ENCODE measurements around the gene JAKMIP2.
"Not testable (repeated sequence)": the region's sequence is repeated elsewhere in the genome, so short reads cannot be mapped to it uniquely, and the experiment has no call there.

JAKMIP2 gene

DNA sequence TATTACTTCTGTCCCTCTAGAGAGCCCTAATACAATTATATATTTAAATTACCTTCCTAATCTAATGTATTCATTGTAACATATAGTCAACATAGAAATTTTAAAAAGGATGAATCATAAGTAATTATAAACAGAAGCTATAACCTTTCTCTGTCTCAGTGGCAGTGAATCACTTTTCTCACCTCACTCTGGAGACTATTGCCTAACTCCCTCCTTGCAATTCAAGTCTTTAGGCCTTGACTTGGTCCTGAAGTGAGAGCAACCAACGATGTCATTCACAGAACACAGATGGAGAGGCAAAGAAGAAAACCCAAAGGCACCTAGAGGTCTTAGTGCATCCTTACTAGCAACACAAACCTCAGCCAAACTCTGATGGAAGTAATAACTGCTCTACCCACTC lies 139.4 kb downstream of the JAKMIP2 start:
- no peak for DNase-seq

DNA sequence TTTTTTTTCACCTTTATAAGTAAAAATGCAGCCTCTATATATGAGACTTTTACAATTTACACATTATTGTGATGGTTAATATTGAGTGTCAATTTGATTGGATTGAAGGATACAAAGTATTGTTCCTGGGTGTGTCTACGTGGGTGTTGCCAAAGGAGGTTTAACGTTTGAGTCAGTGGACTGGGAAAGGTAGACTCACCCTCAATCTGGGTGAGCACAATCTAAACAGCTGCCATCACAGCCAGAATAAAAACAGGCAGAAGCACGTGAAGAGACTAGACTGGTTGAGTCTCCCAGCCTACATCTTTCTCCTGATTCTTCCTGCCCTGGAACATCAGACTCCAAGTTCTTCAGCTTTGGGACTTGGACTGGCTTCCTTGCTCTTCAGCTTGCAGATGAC lies 139.9 kb downstream of the JAKMIP2 start:
- DNase-seq = no peak

DNA sequence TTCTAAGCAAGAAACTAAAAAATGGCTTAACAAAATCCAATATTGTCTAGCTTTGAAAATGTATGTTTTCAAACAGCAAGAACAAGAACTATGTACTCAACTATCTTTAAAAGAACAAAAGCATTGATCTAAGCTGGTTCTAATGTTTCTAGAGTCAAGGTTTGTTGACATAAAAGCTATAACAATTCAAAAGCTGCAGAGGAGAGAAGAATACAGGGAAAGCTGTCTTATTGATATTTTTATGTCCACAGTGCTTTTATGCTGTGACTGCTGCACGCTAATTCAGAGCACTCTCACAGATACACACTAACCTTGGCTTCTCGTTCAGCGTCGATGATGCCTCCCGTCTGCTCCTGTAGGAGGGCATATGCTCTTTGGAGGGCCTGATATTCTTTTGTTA lies 143.2 kb downstream of the JAKMIP2 start:
- no peak for DNase-seq

DNA sequence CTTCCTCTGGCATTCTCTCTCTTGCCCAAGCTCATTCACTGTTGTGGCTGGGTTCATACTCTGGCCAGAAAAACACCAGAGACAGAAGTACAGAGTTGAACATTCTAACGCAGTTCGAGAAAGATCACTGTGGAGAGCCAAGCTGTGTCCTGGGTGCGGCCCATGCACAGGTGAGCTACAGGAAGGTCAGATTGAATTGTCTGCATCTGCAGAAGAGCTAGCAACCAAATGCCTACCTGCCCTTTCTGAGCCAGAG lies 145.9 kb downstream of the JAKMIP2 start:
- no peak for DNase-seq

DNA sequence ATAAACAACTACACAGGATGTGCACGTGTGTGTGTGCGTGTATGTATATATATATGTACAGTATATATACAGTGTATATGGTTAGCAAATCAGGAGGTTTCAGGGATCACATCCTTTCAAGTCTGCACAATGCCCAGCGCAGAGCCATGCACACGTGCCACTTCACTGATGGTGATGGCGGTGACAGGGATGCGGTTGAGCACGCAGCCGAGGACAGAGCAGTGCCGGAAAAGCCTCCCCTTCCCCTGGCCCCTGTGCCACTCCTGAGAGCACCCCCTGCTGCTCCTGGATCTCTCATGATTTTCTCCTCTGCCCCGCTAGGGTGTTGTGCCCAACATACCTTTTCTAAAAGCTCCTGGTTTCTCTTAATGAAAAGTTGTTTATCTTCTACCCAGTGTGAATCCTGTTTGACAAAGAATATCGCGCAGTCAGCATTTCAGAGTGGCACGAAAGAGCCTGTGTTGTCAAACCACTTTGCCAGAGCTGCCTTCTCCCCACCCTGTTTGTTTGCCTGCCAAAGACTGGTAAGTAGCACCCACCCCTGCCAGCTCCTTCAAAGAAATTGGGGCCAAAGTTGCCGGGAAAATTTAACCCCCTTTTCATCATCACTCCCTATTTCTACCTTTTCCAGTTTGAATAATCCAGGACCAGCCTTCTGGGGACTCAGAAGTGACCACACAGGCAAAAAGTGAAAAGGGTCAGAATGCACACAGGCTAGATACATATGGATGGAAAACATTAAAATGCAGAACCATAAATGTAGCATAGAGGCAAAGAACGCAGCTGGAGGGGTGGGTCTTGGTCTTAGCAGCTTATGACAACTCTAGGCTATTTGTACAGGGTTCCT lies 146.4 kb downstream of the JAKMIP2 start:
- DNase-seq = no peak

DNA sequence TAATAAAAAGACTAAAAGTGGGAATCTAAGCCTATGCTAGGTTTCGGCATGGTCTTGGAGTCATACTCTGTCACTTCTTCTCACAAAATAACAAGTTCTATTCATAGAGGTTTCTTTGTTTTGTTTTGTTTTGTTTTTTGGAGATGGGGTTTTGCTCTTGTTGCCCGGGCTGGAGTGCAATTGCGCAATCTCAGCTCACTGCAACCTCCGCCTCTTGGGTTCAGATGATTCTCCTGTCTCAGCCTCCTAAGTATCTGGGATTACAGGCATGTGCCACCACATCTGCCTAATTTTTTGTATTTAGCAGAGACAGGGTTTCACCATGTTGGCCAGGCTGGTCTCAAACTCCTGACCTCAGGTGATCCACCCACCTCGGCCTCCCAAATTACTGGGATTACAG lies 147.1 kb downstream of the JAKMIP2 start:
- DNase-seq = not testable (repeated sequence)

DNA sequence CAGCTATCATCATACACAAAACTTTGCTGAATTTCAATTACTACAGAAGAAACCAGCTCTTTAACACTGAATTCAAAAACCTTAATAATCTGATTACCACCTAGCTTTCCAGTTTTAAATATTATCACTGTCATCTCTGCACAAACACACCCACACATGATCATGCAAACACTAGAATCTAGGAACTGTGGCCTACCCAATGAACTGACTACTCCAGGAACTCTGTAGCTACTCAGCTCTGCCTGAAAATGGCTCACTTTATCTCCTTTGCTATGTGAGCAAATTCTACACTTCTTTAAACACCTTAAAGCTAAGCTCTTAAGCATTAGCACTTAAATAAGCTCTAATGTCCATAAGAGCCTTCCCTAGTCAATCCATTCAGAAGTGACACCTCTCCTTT lies 149.4 kb downstream of the JAKMIP2 start:
- no peak for DNase-seq

DNA sequence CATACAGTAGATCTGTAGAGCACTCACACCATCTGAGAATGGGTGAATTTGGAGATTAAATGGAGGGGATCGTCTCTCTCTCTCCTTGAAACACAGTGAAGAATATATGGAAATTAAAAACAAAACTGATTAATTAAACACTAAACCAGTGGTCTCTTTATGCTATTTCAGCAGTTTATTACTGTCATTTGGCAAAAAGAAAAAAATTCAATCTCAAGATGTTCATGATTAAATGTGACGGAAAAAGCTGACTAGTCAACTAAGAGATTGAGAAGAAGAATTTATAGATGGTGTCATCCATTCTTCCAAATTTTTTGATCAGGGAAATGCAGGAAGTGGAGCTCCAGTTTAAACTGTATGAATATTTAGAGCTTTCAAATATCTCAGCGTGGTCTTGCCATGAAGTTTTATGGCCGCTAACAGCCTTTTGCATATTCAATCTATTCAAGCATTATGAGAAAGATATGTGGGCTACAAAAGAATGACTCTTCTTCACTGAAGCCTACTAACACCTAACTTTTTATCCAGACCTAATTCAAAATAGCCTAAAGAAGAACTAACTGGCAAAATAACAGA lies 151.0 kb downstream of the JAKMIP2 start:
- no peak for DNase-seq

DNA sequence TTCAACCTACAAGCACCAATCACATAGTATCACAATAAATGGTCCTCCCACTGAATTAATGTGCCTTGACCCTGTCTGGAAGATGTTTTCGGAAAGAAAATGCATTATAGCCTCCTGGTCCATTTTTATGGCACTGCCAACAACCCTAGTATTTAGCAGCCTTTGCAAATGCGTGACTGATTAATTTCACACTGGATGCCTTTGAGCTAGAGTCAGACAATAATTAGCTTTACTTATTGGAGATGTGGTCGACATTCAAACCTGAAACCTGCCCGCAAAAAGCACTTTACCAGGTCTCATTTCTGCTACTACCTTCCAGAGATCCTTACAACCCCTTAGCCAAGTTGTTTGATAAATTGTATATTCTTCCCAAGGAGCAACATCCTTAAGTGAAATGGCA lies 153.3 kb downstream of the JAKMIP2 start:
- no peak for DNase-seq

DNA sequence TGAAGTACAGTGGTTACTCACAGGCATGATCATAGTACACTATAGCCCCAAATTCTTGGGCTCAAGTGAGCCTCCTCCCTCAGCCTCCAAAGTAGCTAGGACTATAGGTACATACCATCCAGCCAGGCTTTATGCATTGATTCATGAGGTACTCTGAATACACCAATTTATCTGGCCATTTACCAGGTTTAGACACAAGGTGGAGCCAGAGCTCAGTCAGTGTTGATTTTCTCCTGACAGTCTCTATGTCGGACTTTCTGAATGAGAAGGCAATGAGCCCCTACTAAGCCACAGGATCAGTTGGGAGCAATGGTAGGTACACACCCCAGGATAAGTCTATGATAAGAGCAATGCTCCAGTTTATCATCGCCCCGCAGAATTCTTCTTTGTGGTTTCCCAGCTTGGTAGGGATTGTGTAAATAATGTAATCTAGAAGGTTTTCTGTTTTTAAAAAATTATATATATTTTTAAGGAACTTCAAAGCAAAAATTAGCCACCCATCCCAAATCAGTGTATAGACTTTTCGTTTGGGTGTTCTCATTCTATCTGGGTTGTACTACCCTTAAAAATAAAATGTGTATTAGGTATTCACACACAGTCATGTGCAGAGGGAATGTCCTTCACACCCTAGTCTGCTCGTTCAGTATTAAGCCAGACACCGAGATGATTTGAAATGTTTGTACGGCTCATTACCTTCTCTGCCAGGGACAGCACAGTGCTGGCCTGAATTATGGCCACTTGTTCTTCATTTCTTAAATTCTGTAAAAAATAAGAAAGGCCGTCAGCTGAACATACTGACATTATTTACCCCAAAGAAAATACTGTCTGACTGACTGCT lies 154.3 kb downstream of the JAKMIP2 start:
- DNase-seq = peak; percentile 72

DNA sequence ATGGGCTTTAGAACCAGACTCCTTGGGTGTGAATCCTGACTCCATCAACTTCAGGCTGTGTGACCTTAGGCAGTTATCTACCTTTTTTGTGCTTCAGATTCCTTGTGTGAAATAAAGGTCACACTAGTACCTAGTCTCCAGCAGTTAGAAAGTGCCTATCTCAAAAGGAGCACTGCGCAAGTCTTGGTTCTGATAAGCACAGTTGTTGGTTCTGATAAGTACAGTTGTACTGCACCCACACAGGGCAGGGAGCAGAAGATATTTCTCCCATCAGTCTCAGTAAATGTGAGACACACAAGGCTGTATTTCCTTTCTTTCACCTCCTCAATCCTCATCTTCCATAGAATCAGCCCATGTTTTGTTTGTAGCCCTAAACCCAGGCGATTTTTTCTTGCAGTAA lies 156.1 kb downstream of the JAKMIP2 start:
- no peak for DNase-seq

DNA sequence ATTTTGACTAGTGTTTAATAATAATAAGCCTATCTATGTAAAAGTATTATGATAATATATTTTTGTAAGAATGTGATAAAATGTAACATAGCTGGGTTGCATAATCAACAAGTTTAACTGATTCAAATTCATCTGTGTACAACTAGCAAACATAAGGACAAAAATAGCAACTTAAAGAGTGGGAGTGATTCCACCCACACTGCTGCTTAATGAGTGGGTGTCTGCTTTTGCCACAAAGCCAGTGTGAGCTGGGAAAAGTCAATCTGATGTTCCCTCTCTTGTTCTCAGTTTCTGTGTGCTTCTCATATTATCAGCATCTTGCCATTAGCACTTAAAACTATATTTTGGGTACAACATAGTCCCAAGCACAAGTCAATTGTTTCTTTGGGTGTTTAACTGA lies 161.5 kb downstream of the JAKMIP2 start:
- DNase-seq = no peak

DNA sequence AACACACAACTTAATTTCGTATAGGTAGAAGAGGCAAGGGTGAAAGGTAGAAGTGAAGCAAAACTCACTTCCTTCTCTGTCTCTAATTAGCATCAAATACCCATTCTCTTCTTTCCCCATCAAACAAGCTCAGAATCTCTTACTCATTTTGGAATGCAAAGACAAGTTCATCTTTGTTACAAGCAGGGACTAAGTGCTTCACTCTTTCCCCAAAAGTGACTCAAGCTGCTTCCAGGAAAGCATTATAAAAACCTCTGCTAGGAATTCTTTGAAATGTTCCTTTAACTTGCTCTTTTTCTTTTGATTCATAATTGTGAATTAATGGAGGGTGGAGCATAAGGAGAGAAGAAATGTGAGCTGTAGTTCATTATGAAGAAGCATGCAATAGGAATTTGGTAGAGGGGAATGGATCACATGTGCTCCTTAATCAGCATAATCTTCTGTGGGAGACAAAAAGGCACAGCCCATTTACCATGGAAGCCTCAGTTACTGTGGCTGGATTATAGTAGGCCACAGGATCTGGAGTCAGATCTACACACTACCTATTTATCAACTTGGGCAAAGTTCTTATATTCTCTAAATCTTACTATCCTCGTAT lies 163.1 kb downstream of the JAKMIP2 start:
- DNase-seq = no peak

DNA sequence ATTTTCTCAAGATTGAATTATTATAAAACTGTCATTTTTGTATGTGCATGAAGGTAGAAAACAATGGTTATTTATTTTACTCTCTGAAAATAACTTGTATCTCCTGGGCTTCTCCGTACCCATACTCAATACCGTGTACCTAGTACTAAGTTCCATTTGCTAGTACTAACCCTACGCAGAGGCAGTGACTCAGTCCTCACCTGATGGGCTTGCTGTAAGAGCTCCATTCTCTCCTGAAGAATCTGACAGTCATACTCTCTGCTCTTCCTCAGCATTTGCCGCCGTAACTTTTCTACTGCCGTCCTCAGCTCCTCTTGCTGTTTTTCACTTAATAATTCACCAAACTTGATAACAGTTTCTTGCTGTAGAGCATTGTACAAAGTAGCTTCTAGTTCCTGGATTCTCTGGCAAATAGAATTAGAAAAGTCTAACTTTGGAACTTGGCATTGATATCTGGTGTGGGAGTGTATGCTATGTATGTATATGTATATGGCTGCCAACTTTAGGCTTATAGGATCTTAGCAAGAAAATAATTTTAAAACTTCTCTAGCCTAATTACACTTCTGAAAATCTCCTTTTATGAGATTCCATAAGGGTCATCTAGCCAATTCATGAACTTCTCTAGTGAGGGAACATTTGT lies 164.7 kb downstream of the JAKMIP2 start:
- no peak for DNase-seq

DNA sequence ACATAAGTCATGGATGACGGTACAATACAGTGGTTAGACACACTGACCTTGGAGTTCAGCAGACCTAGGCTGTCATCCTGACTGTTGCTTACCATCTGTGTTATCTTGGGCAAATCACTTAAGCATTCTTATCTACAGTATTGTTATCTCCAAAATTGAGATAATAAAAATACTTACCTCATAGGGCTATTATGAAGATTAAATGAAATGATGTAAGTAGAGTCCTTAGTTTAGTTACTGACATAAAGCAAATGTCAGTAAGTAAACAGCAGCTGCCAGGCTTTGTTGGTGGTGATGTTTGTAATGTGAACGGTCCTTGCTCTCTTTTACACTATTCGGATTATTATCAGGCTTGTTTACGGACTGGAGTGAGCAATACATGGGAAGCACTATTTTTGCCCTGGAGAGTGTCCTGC lies 165.3 kb downstream of the JAKMIP2 start:
- DNase-seq = no peak

DNA sequence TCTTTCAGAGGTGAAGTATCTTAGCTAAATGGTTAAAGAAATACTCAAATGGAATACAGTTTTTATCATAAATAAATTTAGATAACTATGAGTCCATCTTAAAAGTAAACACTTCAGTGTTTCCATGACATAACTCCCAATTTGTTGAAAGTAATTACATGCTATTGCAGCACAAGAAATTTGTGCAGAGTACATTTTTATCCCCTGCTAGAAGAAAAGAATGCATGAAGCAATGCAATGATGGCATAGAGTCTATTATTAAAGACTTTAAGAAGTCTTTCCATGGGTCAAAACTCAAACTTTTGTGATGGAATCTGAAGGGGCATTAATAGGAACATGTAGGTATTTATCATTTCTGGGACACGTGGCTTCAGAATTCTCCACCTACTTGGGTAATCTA lies 166.1 kb downstream of the JAKMIP2 start:
- no peak for DNase-seq

DNA sequence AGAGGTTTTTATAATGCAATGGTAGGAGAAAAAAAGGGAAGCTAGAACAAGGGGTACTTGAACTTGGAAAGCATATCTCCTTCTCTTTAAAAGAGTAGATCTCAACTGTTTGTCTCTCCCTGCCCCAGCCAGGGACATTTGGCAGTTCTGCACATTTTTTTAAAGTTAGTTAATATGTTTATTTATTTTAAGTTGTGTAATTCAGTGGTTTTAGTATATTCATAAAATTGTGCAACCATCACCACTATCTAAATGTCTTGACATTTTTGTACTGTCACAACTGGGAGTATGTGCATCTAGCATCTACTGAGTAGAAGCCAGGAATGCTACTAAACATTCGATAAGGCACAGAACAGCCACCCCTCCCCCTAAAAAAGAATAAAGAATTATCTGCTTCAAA lies 169.2 kb downstream of the JAKMIP2 start:
- no peak for DNase-seq

DNA sequence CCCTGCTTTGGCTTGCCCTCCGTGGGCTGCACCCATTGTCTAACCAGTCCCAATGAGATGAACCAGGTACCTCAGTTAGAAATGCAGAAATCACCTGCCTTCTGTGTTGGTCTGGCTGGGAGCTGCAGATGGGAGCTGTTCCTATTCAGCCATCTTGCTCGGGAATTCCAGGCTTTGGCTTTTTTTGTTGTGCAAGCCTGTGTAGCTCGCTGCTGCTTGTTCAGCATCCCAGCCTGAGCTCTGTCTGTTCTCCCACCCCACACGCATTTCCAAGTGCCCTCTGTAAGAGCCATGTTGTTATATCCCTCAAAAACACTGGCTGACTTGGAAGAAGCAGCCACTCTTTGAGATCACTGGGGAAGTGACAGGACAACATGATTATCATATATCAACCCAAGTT lies 171.0 kb downstream of the JAKMIP2 start:
- no peak for DNase-seq

DNA sequence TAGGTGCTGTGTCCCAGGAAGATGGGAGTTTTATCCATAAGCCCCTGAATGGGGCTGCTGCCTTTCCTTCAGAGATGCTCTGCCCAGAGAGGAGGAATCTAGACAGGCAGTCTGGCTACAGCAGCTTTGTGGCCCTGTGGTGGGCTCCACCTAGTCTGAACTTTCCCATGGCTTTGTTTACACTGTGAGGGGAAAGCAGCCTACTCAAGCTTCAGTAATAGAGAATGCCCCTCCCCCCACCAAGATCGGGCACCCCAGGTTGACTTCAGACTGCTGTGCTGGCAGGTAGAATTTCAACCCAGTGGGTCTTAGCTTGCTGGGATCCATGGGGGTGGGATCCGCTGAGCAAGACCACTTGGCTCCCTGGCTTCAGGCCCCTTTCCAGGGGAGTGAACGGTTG lies 171.7 kb downstream of the JAKMIP2 start:
- no peak for DNase-seq

DNA sequence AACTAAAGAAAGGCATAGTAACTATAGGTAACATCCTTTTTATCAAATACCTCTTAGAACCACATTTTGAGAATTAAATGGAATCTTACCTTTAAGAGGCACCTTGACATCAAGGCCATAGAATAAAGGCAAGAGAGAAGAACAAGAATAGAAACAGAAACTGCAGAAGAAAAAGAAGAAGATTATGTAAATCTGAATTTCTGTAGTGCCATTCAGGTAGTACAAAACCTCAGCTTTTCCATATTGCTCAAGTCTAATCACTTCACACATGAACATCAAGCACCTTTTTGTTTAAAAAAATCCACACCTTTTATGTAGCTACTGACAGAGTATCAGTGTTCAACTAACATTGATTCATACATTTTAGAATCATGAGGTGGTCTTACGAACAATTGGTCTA lies 180.9 kb downstream of the JAKMIP2 start:
- DNase-seq = no peak

DNA sequence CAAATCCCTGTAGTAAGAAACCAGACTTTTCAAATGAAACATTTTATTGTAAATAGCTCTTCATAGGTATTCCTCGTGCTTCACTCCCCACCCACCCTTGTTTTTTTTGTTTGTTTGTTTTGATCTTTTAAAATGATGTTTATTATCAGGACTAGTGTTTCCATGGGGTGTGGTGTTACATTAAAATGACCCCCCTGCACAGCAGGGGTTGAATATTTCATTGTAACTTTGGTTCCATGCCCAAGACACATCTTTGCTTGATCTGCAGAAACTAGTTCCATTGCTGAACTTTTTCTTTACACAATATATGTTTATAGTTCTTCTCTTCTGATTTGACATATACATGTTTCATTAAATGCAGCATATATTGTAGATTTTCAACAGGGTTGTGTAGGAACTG lies 191.4 kb downstream of the JAKMIP2 start:
- no peak for DNase-seq

DNA sequence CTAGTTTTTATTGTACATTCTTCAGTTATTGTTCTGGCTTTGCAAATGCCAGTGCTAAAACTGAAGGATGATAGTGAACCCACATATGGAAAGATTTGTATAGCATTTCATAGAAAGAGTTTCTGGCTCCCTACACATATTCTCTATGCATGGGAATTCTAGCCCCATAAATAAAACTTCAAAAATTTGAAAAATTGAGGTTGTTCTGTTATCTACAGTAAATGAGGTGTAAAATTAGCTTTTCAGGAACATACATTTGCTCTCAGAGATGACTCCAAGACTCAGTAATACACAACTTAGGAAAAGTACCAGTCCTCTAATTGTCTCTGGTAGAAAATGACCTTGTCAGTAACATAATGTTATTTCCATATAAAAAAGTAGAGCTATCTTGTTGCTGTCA lies 192.4 kb downstream of the JAKMIP2 start:
- no peak for DNase-seq

DNA sequence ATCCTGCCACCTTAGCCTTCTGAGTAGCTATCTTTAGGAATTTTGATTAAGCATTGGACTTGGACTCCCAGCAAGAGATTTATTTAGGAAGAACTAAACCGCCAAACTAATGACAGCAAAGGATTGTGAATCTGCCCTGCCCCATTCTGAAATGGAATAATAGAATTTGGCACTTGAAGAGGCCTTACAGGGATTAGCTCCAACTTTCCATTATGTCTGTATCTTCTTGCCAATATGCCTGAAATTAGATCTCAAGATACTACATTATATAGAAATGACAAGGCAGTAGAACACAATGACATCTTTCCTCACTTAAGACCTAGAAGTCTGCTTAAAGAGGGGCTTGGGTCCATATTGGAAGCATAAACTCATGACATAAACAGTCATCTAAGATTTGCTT lies 195.7 kb downstream of the JAKMIP2 start:
- DNase-seq = no peak

Measured in CD4-positive, alpha-beta T cell treated with Interleukin-10 for 1 hour (primary cell).